ENCODE results near the gene HAUS8.

DNA sequence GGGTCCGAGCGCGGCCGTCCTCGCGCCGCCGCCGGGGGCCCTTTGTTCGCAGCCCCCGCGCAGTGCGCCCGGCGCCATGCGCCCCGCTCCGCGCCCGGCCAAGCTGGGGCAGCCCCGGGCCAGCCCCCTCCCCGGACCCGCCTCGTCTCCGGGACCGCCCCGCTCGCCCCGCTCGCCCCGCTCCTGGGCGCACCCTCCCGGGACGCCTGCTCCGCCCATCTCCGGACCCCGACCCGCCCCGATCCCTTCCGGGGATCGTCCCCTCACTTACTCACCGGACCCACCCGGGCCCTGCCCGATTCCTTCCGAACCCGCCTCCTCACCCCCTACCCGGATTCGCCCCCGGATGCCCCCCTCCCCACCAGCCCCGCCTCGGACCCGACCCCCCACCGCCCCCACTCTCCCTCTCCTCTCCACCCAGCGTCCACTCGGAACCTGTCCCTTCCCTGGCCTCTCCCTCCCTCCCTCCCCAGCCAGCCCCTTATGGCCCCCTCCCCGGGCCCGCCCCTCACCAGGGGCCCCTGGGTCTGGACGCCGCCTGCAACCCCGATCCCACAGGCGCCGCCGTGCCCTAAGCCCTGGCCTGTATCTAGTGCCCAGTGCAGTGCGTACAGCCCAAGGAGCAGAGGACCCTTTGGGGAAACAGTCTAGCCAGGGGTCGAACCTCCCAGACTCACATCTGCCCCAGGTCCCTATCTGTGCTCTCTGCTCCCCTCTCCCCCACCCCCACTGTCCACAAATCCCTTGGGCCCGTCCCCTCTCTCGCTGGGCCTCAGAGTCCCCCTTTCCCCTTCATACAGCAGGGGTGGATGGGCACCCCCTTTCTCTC, 48.3 kb downstream of the HAUS8 start, which contains the start of gene CPAMD8:
- TF ChIP-seq, protein P1, sequence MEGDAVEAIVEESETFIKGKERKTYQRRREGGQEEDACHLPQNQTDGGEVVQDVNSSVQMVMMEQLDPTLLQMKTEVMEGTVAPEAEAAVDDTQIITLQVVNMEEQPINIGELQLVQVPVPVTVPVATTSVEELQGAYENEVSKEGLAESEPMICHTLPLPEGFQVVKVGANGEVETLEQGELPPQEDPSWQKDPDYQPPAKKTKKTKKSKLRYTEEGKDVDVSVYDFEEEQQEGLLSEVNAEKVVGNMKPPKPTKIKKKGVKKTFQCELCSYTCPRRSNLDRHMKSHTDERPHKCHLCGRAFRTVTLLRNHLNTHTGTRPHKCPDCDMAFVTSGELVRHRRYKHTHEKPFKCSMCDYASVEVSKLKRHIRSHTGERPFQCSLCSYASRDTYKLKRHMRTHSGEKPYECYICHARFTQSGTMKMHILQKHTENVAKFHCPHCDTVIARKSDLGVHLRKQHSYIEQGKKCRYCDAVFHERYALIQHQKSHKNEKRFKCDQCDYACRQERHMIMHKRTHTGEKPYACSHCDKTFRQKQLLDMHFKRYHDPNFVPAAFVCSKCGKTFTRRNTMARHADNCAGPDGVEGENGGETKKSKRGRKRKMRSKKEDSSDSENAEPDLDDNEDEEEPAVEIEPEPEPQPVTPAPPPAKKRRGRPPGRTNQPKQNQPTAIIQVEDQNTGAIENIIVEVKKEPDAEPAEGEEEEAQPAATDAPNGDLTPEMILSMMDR (IDR thresholded peaks at IDR 0.05; ENCODE audit: low read depth, low read length) = no peak
- no peak for TF ChIP-seq POLR2A (IDR thresholded peaks at IDR 0.05; ENCODE audit: extremely low read depth, insufficient read length)

Data from NB4 (cell line).